SK-N-SH treated with all-trans-retinoic acid at 6 μM for 48 hours (cell line): ENCODE results near the gene MAP3K7CL.

Experiments
- ARNTL ChIP-seq: fragments of 450-650 bp; formaldehyde crosslinking; IDR thresholded peaks from 2 replicates; pipeline ENCODE4 v1.5.0; 2020; ENCODE audit warnings: low read depth, mild to moderate bottlenecking, moderate library complexity, borderline replicate concordance
- CREB5 ChIP-seq: fragments of 250-450 bp; sonication (Bioruptor Pico); IDR thresholded peaks from 2 replicates; pipeline ENCODE4 v1.5.1; 2020; ENCODE audit warnings: low read depth, mild to moderate bottlenecking, moderate library complexity
- ESRRG ChIP-seq: fragments of 250-450 bp; sonication (Bioruptor Pico); IDR thresholded peaks from 2 replicates; pipeline ENCODE4 v1.6.1; 2021; ENCODE audit warnings: mild to moderate bottlenecking
- ISL1 ChIP-seq: fragments of 250-450 bp; sonication (Bioruptor Pico); IDR thresholded peaks from 2 replicates; pipeline ENCODE4 v2.1.2; 2022; ENCODE audit warnings: mild to moderate bottlenecking, moderate library complexity
- PATZ1 ChIP-seq: fragments of 250-450 bp; sonication (Bioruptor Pico); IDR thresholded peaks from 2 replicates; pipeline ENCODE4 v1.8.0; 2020; ENCODE audit warnings: mild to moderate bottlenecking, moderate library complexity, borderline replicate concordance
- RARB ChIP-seq: fragments of 250-450 bp; sonication (Bioruptor Pico); IDR thresholded peaks from 2 replicates; pipeline ENCODE4 v1.8.0; 2021; ENCODE audit warnings: mild to moderate bottlenecking, moderate library complexity
- TOX ChIP-seq: fragments of 250-450 bp; sonication (Bioruptor Pico); IDR thresholded peaks from 2 replicates; pipeline ENCODE4 v1.8.0; 2021; ENCODE audit warnings: mild to moderate bottlenecking, moderate library complexity, borderline replicate concordance
- ZC3H10 ChIP-seq: fragments of 250-450 bp; sonication (Bioruptor Pico); IDR thresholded peaks from 2 replicates; pipeline ENCODE4 v1.5.1; 2021; ENCODE audit warnings: mild to moderate bottlenecking, moderate library complexity
- ZFP3 ChIP-seq: fragments of 250-450 bp; sonication (Bioruptor Pico); IDR thresholded peaks from 2 replicates; pipeline ENCODE4 v1.5.0; 2020; ENCODE audit warnings: mild to moderate bottlenecking, moderate library complexity
- ZNF565 ChIP-seq: fragments of 450-650 bp; formaldehyde crosslinking; conservative IDR thresholded peaks from 2 replicates; pipeline ENCODE4 v1.5.0; 2020; ENCODE audit warnings: low read depth, mild to moderate bottlenecking, moderate library complexity

- TF ChIP-seq RARB (CRISPR knock-in tag), result no peak
- no peak for TF ChIP-seq ESRRG (CRISPR knock-in tag)
- TF ChIP-seq ZFP3 (CRISPR knock-in tag), result no peak
- TF ChIP-seq ARNTL (CRISPR knock-in tag), result no peak
- no peak for TF ChIP-seq ZC3H10 (CRISPR knock-in tag)
- no peak for TF ChIP-seq ZNF565 (CRISPR knock-in tag)
- no peak for TF ChIP-seq ISL1 (CRISPR knock-in tag)
- TF ChIP-seq PATZ1 (CRISPR knock-in tag), result no peak
- TF ChIP-seq TOX (CRISPR knock-in tag), result no peak
- TF ChIP-seq CREB5, result no peak
Measured at GRCh38 chr21:29184037-29184436, 53.6 kb downstream of the MAP3K7CL start.
